Central memory CD8-positive, alpha-beta T cell (primary cell): ENCODE data around the gene PACRG.

Experiments used
- ATAC-seq: fragments of 150-1000 bp; cut with Tn5 transposase; replicated peaks from 2 replicates; pipeline ENCODE4 v1.10.0; 2022; ENCODE audit warnings: mild to moderate bottlenecking, moderate FRiP score, moderate number of reproducible peaks; ENCODE audit not compliant: poor library complexity, severe bottlenecking; ENCODE audit errors: extremely low read depth
- DNase-seq, 2 donors: peaks; one replicate each; pipeline ENCODE4 v3.0.0; 2021; ENCODE audit warnings: low spot score in 2 of 2
- H3K27ac Mint-ChIP-seq: one replicate; pipeline ENCODE4 v1.8.0; 2022; ENCODE audit warnings: low read depth, mild to moderate bottlenecking, moderate library complexity, mixed read lengths
- H3K27me3 Mint-ChIP-seq: one replicate; pipeline ENCODE4 v1.8.0; 2022; ENCODE audit warnings: mixed read lengths
- H3K36me3 Mint-ChIP-seq: one replicate; pipeline ENCODE4 v1.8.0; 2022; ENCODE audit warnings: mild to moderate bottlenecking, moderate library complexity, mixed read lengths; ENCODE audit not compliant: insufficient read depth
- H3K4me1 Mint-ChIP-seq: one replicate; pipeline ENCODE4 v1.8.0; 2022; ENCODE audit warnings: mixed read lengths
- H3K4me3 Mint-ChIP-seq: one replicate; pipeline ENCODE4 v1.8.0; 2022; ENCODE audit warnings: mild to moderate bottlenecking, moderate library complexity, mixed read lengths
- H3K9me3 Mint-ChIP-seq: one replicate; pipeline ENCODE4 v1.8.0; 2022; ENCODE audit warnings: mixed read lengths

Gene PACRG

GRCh38 chr6:163285691-163286090, 557.9 kb downstream of the PACRG start:
- H3K27me3 Mint-ChIP-seq, result peaks cover 6% of the 10 kb centered on the region
- no peak for ATAC-seq
- no peaks in the 10 kb centered on the region for H3K9me3 Mint-ChIP-seq
- H3K27ac Mint-ChIP-seq, result no peak overlapping the region
- H3K4me1 Mint-ChIP-seq, result no peaks in the 10 kb centered on the region
- H3K4me3 Mint-ChIP-seq, result no peak overlapping the region
- no peaks in the 10 kb centered on the region for H3K36me3 Mint-ChIP-seq
- no peak for DNase-seq

- DNase-seq, result no peak
- peaks cover 10% of the 10 kb centered on the region for H3K27me3 Mint-ChIP-seq
These were observed 559.9 kb downstream of the PACRG start for GRCh38 chr6:163287626-163288025.

GRCh38 chr6:163288066-163288465, 560.3 kb downstream of the PACRG start:
- H3K9me3 Mint-ChIP-seq, result peaks cover 5% of the 10 kb centered on the region
- no peaks in the 10 kb centered on the region for H3K4me1 Mint-ChIP-seq
- H3K27ac Mint-ChIP-seq, result no peak overlapping the region
- ATAC-seq (no peak), DNase-seq (no peak)
- H3K36me3 Mint-ChIP-seq, result no peaks in the 10 kb centered on the region
- peaks cover 10% of the 10 kb centered on the region for H3K27me3 Mint-ChIP-seq
- no peak overlapping the region for H3K4me3 Mint-ChIP-seq

More at GRCh38 chr6:163287626-163288025, 559.9 kb downstream of the PACRG start:
- H3K4me3 Mint-ChIP-seq, result no peak overlapping the region
- no peaks in the 10 kb centered on the region for H3K36me3 Mint-ChIP-seq
- no peak overlapping the region for H3K27ac Mint-ChIP-seq
- ATAC-seq, result no peak
- H3K9me3 Mint-ChIP-seq, result peaks cover 5% of the 10 kb centered on the region
- no peaks in the 10 kb centered on the region for H3K4me1 Mint-ChIP-seq

GRCh38 chr6:163288915-163289314, 561.1 kb downstream of the PACRG start:
- Mint-ChIP-seq H3K4me3 (no peak overlapping the region), H3K9me3 (peaks cover 5% of the 10 kb centered on the region), H3K27me3 (peaks cover 10% of the 10 kb centered on the region), H3K36me3 (no peaks in the 10 kb centered on the region), H3K27ac (no peak overlapping the region), H3K4me1 (no peaks in the 10 kb centered on the region)
- ATAC-seq (no peak), DNase-seq (no peak)

- no peak for ATAC-seq
- H3K36me3 Mint-ChIP-seq, result no peaks in the 10 kb centered on the region
These were observed 561.7 kb downstream of the PACRG start for GRCh38 chr6:163289447-163289846.

GRCh38 chr6:163290545-163291274, 562.9 kb downstream of the PACRG start:
- DNase-seq (no peak), ATAC-seq (no peak)
- no peak overlapping the region for H3K4me3 Mint-ChIP-seq
- peaks cover 5% of the 10 kb centered on the region for H3K9me3 Mint-ChIP-seq
- H3K27ac Mint-ChIP-seq, result no peak overlapping the region
- H3K27me3 Mint-ChIP-seq, result peaks cover 10% of the 10 kb centered on the region
- H3K36me3 Mint-ChIP-seq, result no peaks in the 10 kb centered on the region
- H3K4me1 Mint-ChIP-seq, result no peaks in the 10 kb centered on the region

More at GRCh38 chr6:163289447-163289846, 561.7 kb downstream of the PACRG start:
- Mint-ChIP-seq H3K9me3 (peaks cover 5% of the 10 kb centered on the region), H3K27me3 (peaks cover 10% of the 10 kb centered on the region), H3K4me1 (no peaks in the 10 kb centered on the region), H3K4me3 (no peak overlapping the region), H3K27ac (no peak overlapping the region)
- DNase-seq, result no peak

- peaks cover 10% of the 10 kb centered on the region for H3K27me3 Mint-ChIP-seq
- no peaks in the 10 kb centered on the region for H3K36me3 Mint-ChIP-seq
- no peak for ATAC-seq
- peaks cover 5% of the 10 kb centered on the region for H3K9me3 Mint-ChIP-seq
- H3K4me1 Mint-ChIP-seq, result no peaks in the 10 kb centered on the region
- no peak for DNase-seq
- no peak overlapping the region for H3K4me3 Mint-ChIP-seq
- H3K27ac Mint-ChIP-seq, result no peak overlapping the region
These were observed 563.8 kb downstream of the PACRG start for GRCh38 chr6:163291622-163292021.

GRCh38 chr6:163293286-163293685, 565.5 kb downstream of the PACRG start:
- Mint-ChIP-seq H3K4me3 (no peak overlapping the region), H3K36me3 (no peaks in the 10 kb centered on the region), H3K9me3 (peaks cover 5% of the 10 kb centered on the region), H3K27me3 (peaks cover 24% of the 10 kb centered on the region), H3K4me1 (no peaks in the 10 kb centered on the region), H3K27ac (no peak overlapping the region)
- ATAC-seq (no peak), DNase-seq (no peak)

GRCh38 chr6:163294734-163295133, 567.0 kb downstream of the PACRG start:
- ATAC-seq, result no peak
- Mint-ChIP-seq H3K27ac (no peak overlapping the region), H3K9me3 (peaks cover 5% of the 10 kb centered on the region), H3K27me3 (peaks cover 38% of the 10 kb centered on the region), H3K4me3 (no peak overlapping the region), H3K36me3 (no peaks in the 10 kb centered on the region), H3K4me1 (no peaks in the 10 kb centered on the region)
- DNase-seq, result no peak

- H3K36me3 Mint-ChIP-seq, result no peaks in the 10 kb centered on the region
- DNase-seq (no peak), ATAC-seq (no peak)
- H3K4me1 Mint-ChIP-seq, result no peaks in the 10 kb centered on the region
- peaks cover 1% of the 10 kb centered on the region for H3K9me3 Mint-ChIP-seq
- H3K4me3 Mint-ChIP-seq, result no peak overlapping the region
- peaks cover 37% of the 10 kb centered on the region for H3K27me3 Mint-ChIP-seq
- no peak overlapping the region for H3K27ac Mint-ChIP-seq
These were observed 569.2 kb downstream of the PACRG start for GRCh38 chr6:163296835-163297519.

GRCh38 chr6:163298079-163298830, 570.5 kb downstream of the PACRG start:
- H3K4me1 Mint-ChIP-seq, result no peaks in the 10 kb centered on the region
- no peaks in the 10 kb centered on the region for H3K9me3 Mint-ChIP-seq
- no peak overlapping the region for H3K27ac Mint-ChIP-seq
- no peak for ATAC-seq
- no peak overlapping the region for H3K4me3 Mint-ChIP-seq
- H3K27me3 Mint-ChIP-seq, result peaks cover 34% of the 10 kb centered on the region
- DNase-seq, result no peak
- H3K36me3 Mint-ChIP-seq, result no peaks in the 10 kb centered on the region

- ATAC-seq (no peak), DNase-seq (no peak)
- Mint-ChIP-seq H3K27me3 (peaks cover 34% of the 10 kb centered on the region), H3K27ac (no peak overlapping the region), H3K36me3 (no peaks in the 10 kb centered on the region), H3K4me3 (no peak overlapping the region), H3K9me3 (no peaks in the 10 kb centered on the region), H3K4me1 (no peaks in the 10 kb centered on the region)
These were observed 573.1 kb downstream of the PACRG start for GRCh38 chr6:163300838-163301237.
